ENCODE measurements around the gene SLX4IP.
"Not testable (repeated sequence)": the region's sequence is repeated elsewhere in the genome, so short reads cannot be mapped to it uniquely, and the experiment has no call there.

The SLX4IP gene

GRCh38 chr20:10580700-10581099, 145.6 kb downstream of the SLX4IP start:
- H3K9ac ChIP-seq (ENCODE audit: low read length), result no peak overlapping the region
- H3K36me3 ChIP-seq (ENCODE audit: control insufficient read depth, insufficient read depth, low read length), result no peaks in the 10 kb centered on the region
- H3K4me3 ChIP-seq (ENCODE audit: low read length), result no peak overlapping the region
- no peaks in the 10 kb centered on the region for H3K9me3 ChIP-seq (ENCODE audit: control insufficient read depth, low read length)
- no peaks in the 10 kb centered on the region for H3K4me1 ChIP-seq (ENCODE audit: control insufficient read depth, insufficient read depth, low read length)
- H3K27me3 ChIP-seq (ENCODE audit: control insufficient read depth, insufficient read depth, low read length), result no peaks in the 10 kb centered on the region

- H3K9ac ChIP-seq (ENCODE audit: low read length), result no peak overlapping the region
- H3K9me3 ChIP-seq (ENCODE audit: control insufficient read depth, low read length), result no peaks in the 10 kb centered on the region
- no peaks in the 10 kb centered on the region for H3K27me3 ChIP-seq (ENCODE audit: control insufficient read depth, insufficient read depth, low read length)
- H3K4me1 ChIP-seq (ENCODE audit: control insufficient read depth, insufficient read depth, low read length), result no peaks in the 10 kb centered on the region
- no peaks in the 10 kb centered on the region for H3K36me3 ChIP-seq (ENCODE audit: control insufficient read depth, insufficient read depth, low read length)
- H3K4me3 ChIP-seq (ENCODE audit: low read length), result no peak overlapping the region
These were observed 146.7 kb downstream of the SLX4IP start for GRCh38 chr20:10581823-10582222.

GRCh38 chr20:10584371-10584770, 149.3 kb downstream of the SLX4IP start:
- Histone ChIP-seq H3K27me3 (ENCODE audit: control insufficient read depth, insufficient read depth, low read length) (no peaks in the 10 kb centered on the region), H3K9ac (ENCODE audit: low read length) (no peak overlapping the region), H3K9me3 (ENCODE audit: control insufficient read depth, low read length) (no peaks in the 10 kb centered on the region), H3K36me3 (ENCODE audit: control insufficient read depth, insufficient read depth, low read length) (no peaks in the 10 kb centered on the region), H3K4me3 (ENCODE audit: low read length) (no peak overlapping the region), H3K4me1 (ENCODE audit: control insufficient read depth, insufficient read depth, low read length) (no peaks in the 10 kb centered on the region)

GRCh38 chr20:10585308-10585707, 150.2 kb downstream of the SLX4IP start:
- Histone ChIP-seq H3K27me3 (ENCODE audit: control insufficient read depth, insufficient read depth, low read length) (no peaks in the 10 kb centered on the region), H3K4me3 (ENCODE audit: low read length) (no peak overlapping the region), H3K9ac (ENCODE audit: low read length) (no peak overlapping the region), H3K4me1 (ENCODE audit: control insufficient read depth, insufficient read depth, low read length) (no peaks in the 10 kb centered on the region), H3K36me3 (ENCODE audit: control insufficient read depth, insufficient read depth, low read length) (no peaks in the 10 kb centered on the region), H3K9me3 (ENCODE audit: control insufficient read depth, low read length) (no peaks in the 10 kb centered on the region)

GRCh38 chr20:10586296-10586695, 151.2 kb downstream of the SLX4IP start:
- Histone ChIP-seq H3K9ac (ENCODE audit: low read length) (no peak overlapping the region), H3K9me3 (ENCODE audit: control insufficient read depth, low read length) (no peaks in the 10 kb centered on the region), H3K36me3 (ENCODE audit: control insufficient read depth, insufficient read depth, low read length) (no peaks in the 10 kb centered on the region), H3K4me3 (ENCODE audit: low read length) (no peak overlapping the region), H3K4me1 (ENCODE audit: control insufficient read depth, insufficient read depth, low read length) (no peaks in the 10 kb centered on the region), H3K27me3 (ENCODE audit: control insufficient read depth, insufficient read depth, low read length) (no peaks in the 10 kb centered on the region)

GRCh38 chr20:10590446-10590845, 155.3 kb downstream of the SLX4IP start:
- not testable (repeated sequence) for H3K9ac ChIP-seq (ENCODE audit: low read length); H3K4me3 ChIP-seq (ENCODE audit: low read length); H3K4me1 ChIP-seq (ENCODE audit: control insufficient read depth, insufficient read depth, low read length); H3K27me3 ChIP-seq (ENCODE audit: control insufficient read depth, insufficient read depth, low read length); H3K36me3 ChIP-seq (ENCODE audit: control insufficient read depth, insufficient read depth, low read length); H3K9me3 ChIP-seq (ENCODE audit: control insufficient read depth, low read length)

- no peaks in the 10 kb centered on the region for H3K9me3 ChIP-seq (ENCODE audit: control insufficient read depth, low read length)
- H3K4me3 ChIP-seq (ENCODE audit: low read length), result no peak overlapping the region
- H3K4me1 ChIP-seq (ENCODE audit: control insufficient read depth, insufficient read depth, low read length), result no peaks in the 10 kb centered on the region
- H3K36me3 ChIP-seq (ENCODE audit: control insufficient read depth, insufficient read depth, low read length), result no peaks in the 10 kb centered on the region
- H3K9ac ChIP-seq (ENCODE audit: low read length), result no peak overlapping the region
- no peaks in the 10 kb centered on the region for H3K27me3 ChIP-seq (ENCODE audit: control insufficient read depth, insufficient read depth, low read length)
These were observed 156.0 kb downstream of the SLX4IP start for GRCh38 chr20:10590950-10591671.

- Histone ChIP-seq H3K4me1 (ENCODE audit: control insufficient read depth, insufficient read depth, low read length) (no peaks in the 10 kb centered on the region), H3K9ac (ENCODE audit: low read length) (no peak overlapping the region), H3K4me3 (ENCODE audit: low read length) (no peak overlapping the region), H3K27me3 (ENCODE audit: control insufficient read depth, insufficient read depth, low read length) (no peaks in the 10 kb centered on the region), H3K9me3 (ENCODE audit: control insufficient read depth, low read length) (no peaks in the 10 kb centered on the region), H3K36me3 (ENCODE audit: control insufficient read depth, insufficient read depth, low read length) (no peaks in the 10 kb centered on the region)
These were observed 156.9 kb downstream of the SLX4IP start for GRCh38 chr20:10591946-10592521.

GRCh38 chr20:10594296-10594868, 159.3 kb downstream of the SLX4IP start:
- no peak overlapping the region for H3K9ac ChIP-seq (ENCODE audit: low read length)
- H3K4me1 ChIP-seq (ENCODE audit: control insufficient read depth, insufficient read depth, low read length), result no peaks in the 10 kb centered on the region
- H3K36me3 ChIP-seq (ENCODE audit: control insufficient read depth, insufficient read depth, low read length), result no peaks in the 10 kb centered on the region
- no peaks in the 10 kb centered on the region for H3K27me3 ChIP-seq (ENCODE audit: control insufficient read depth, insufficient read depth, low read length)
- H3K9me3 ChIP-seq (ENCODE audit: control insufficient read depth, low read length), result no peaks in the 10 kb centered on the region
- no peak overlapping the region for H3K4me3 ChIP-seq (ENCODE audit: low read length)

GRCh38 chr20:10595266-10595665, 160.2 kb downstream of the SLX4IP start:
- no peaks in the 10 kb centered on the region for H3K27me3 ChIP-seq (ENCODE audit: control insufficient read depth, insufficient read depth, low read length)
- no peaks in the 10 kb centered on the region for H3K9me3 ChIP-seq (ENCODE audit: control insufficient read depth, low read length)
- no peak overlapping the region for H3K4me3 ChIP-seq (ENCODE audit: low read length)
- no peaks in the 10 kb centered on the region for H3K4me1 ChIP-seq (ENCODE audit: control insufficient read depth, insufficient read depth, low read length)
- H3K36me3 ChIP-seq (ENCODE audit: control insufficient read depth, insufficient read depth, low read length), result no peaks in the 10 kb centered on the region
- no peak overlapping the region for H3K9ac ChIP-seq (ENCODE audit: low read length)

GRCh38 chr20:10595985-10596384, 160.9 kb downstream of the SLX4IP start:
- Histone ChIP-seq H3K4me3 (ENCODE audit: low read length) (no peak overlapping the region), H3K4me1 (ENCODE audit: control insufficient read depth, insufficient read depth, low read length) (no peaks in the 10 kb centered on the region), H3K9ac (ENCODE audit: low read length) (no peak overlapping the region), H3K27me3 (ENCODE audit: control insufficient read depth, insufficient read depth, low read length) (no peaks in the 10 kb centered on the region), H3K9me3 (ENCODE audit: control insufficient read depth, low read length) (no peaks in the 10 kb centered on the region), H3K36me3 (ENCODE audit: control insufficient read depth, insufficient read depth, low read length) (no peaks in the 10 kb centered on the region)

- Histone ChIP-seq H3K9me3 (ENCODE audit: control insufficient read depth, low read length) (no peaks in the 10 kb centered on the region), H3K4me1 (ENCODE audit: control insufficient read depth, insufficient read depth, low read length) (no peaks in the 10 kb centered on the region), H3K4me3 (ENCODE audit: low read length) (no peak overlapping the region)
These were observed 161.6 kb downstream of the SLX4IP start for GRCh38 chr20:10596710-10597121.

More at GRCh38 chr20:10596710-10597121, 161.6 kb downstream of the SLX4IP start:
- Histone ChIP-seq H3K9ac (ENCODE audit: low read length) (no peak overlapping the region), H3K27me3 (ENCODE audit: control insufficient read depth, insufficient read depth, low read length) (no peaks in the 10 kb centered on the region), H3K36me3 (ENCODE audit: control insufficient read depth, insufficient read depth, low read length) (no peaks in the 10 kb centered on the region)

Data from mucosa of stomach (tissue), 1 donor.